ENCODE measurements around the gene PTPRC.

PTPRC gene

DNA sequence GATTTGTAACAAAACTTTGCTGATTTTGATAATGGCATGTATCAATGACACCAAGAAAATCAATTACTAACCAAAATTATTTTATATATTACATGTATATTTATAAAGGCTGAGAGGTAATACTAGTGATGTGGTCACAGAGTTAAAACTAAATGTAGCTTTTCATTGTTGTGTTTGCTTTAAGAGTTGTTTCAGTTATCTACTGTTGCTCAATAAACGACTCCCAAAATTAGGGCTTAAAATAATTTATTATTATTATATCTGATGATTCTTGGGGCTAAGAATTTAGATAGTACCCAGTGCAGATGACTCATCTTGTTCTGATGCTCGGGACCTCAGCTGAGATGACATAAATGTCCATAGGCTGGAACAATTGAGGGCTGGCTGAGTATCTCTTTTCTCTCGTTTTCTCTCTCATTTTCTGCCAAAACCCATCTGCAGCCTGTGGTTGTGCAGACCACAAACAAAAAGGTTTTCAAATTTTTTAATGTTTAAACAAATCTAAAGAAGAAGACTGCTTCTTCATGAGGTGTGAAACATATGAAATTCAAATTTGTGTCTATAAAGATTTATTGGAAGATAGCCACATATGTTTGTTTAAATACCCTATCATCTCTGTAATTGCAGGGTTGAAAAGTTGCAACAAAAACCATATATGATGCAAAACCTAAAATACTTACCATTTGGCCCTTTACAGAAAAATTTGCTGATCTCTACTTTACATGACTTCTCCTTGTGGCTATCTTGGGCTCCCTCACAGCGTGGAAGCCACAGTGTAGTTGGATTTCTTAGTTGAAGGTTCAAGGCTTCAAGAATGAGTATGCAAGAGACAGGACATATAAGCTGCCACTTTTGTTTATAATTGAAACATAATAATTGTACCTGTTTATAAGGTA is 14.8 kb upstream of the PTPRC start:
- Histone ChIP-seq H3K4me3 (ENCODE audit: insufficient read length, low read depth) (no peak overlapping the region), H3K36me3 (ENCODE audit: insufficient read depth, insufficient read length, low read length) (no peaks in the 10 kb centered on the region), H3K27me3 (ENCODE audit: insufficient read depth, insufficient read length) (no peaks in the 10 kb centered on the region), H3K9me3 (ENCODE audit: insufficient read depth, low read length) (no peaks in the 10 kb centered on the region), H3K9ac (ENCODE audit: insufficient read length, low read depth) (no peak overlapping the region), H3K4me1 (ENCODE audit: insufficient read depth, insufficient read length) (no peaks in the 10 kb centered on the region)
- TF ChIP-seq YY1 (IDR thresholded peaks at IDR 0.05; ENCODE audit: insufficient read depth, insufficient read length) = no peak
- TF ChIP-seq ZNF274 (IDR thresholded peaks at IDR 0.05; ENCODE audit: low read depth, low read length) = no peak
- TF ChIP-seq SUZ12 (IDR thresholded peaks at IDR 0.05; ENCODE audit: extremely low read depth, insufficient read depth, insufficient read length) = no peak
- no peak for DNase-seq (ENCODE audit: low read depth, low spot score)

DNA sequence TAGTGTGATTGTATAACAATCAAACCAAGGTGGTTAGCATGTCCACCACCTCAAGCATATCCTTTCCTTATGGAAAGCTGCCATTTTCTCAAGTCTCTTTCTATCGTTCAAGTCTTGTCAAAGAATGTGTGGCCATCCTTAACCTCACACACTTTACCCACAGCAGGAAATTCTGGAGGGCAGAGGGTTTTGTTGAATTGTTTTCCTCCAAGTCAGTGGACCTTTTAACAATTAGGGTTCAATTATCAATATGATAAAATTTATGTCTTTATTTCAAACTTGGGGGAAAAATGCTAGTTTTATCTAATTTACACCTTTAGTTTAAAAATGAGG is 14.2 kb upstream of the PTPRC start:
- H3K9me3 ChIP-seq (ENCODE audit: insufficient read depth, low read length) = no peaks in the 10 kb centered on the region
- no peak overlapping the region for H3K9ac ChIP-seq (ENCODE audit: insufficient read length, low read depth)
- H3K4me1 ChIP-seq (ENCODE audit: insufficient read depth, insufficient read length) = no peaks in the 10 kb centered on the region
- no peak overlapping the region for H3K4me3 ChIP-seq (ENCODE audit: insufficient read length, low read depth)
- no peaks in the 10 kb centered on the region for H3K27me3 ChIP-seq (ENCODE audit: insufficient read depth, insufficient read length)
- no peak for TF ChIP-seq YY1 (IDR thresholded peaks at IDR 0.05; ENCODE audit: insufficient read depth, insufficient read length)
- TF ChIP-seq SUZ12 (IDR thresholded peaks at IDR 0.05; ENCODE audit: extremely low read depth, insufficient read depth, insufficient read length) = no peak
- no peak for TF ChIP-seq ZNF274 (IDR thresholded peaks at IDR 0.05; ENCODE audit: low read depth, low read length)
- DNase-seq (ENCODE audit: low read depth, low spot score) = no peak
- no peaks in the 10 kb centered on the region for H3K36me3 ChIP-seq (ENCODE audit: insufficient read depth, insufficient read length, low read length)

DNA sequence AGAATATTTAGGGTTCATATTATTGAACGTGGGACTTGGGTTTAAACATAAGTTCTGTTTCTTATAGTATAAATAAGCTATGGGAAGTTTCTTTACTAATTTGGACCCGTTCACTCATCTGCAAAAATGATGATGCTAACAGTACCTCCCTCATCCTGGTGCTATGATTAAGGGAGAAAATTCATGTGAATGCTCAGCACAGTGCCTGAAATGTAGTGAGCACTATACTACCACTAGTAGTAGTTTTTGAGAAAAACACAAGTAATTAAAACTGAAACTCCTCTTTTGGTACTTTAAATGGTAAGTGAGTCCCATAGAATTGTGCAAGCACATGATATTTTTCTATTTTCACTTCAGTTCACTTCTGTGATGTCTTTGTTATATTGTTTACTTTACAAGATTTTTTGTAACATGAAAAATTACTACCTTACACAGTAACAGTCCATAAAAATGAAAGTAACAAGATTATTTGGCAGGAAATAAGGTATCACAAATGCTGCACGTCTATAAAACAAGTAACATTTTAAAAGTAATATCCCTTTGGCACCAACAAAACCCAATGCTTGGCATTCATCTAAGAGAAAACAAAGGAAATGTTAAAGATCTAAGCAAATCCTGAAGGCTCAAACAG is 11.3 kb upstream of the PTPRC start:
- no peaks in the 10 kb centered on the region for H3K4me1 ChIP-seq (ENCODE audit: insufficient read depth, insufficient read length)
- H3K9ac ChIP-seq (ENCODE audit: insufficient read length, low read depth) = no peak overlapping the region
- H3K27me3 ChIP-seq (ENCODE audit: insufficient read depth, insufficient read length) = no peaks in the 10 kb centered on the region
- no peak for TF ChIP-seq YY1 (IDR thresholded peaks at IDR 0.05; ENCODE audit: insufficient read depth, insufficient read length)
- TF ChIP-seq ZNF274 (IDR thresholded peaks at IDR 0.05; ENCODE audit: low read depth, low read length) = no peak
- TF ChIP-seq SUZ12 (IDR thresholded peaks at IDR 0.05; ENCODE audit: extremely low read depth, insufficient read depth, insufficient read length) = no peak
- no peaks in the 10 kb centered on the region for H3K36me3 ChIP-seq (ENCODE audit: insufficient read depth, insufficient read length, low read length)
- H3K4me3 ChIP-seq (ENCODE audit: insufficient read length, low read depth) = no peak overlapping the region
- no peak for DNase-seq (ENCODE audit: low read depth, low spot score)
- no peaks in the 10 kb centered on the region for H3K9me3 ChIP-seq (ENCODE audit: insufficient read depth, low read length)

DNA sequence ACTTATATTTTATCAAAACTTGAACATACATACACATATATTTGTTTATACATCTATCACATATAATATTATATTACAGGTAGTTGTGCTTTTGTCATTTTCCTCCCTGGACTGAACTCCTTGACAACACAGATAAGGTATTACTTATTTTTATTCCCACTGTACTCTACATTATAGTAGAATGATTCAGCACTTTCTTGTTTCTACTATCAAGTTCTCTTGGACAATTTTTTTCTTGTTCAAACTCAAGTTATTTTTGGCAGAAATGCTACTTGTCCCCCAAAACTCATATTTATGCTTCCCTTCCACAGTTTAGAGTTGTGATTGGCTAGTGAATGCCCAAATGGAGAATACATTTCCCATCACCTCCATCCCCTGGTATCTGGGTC is 10.8 kb upstream of the PTPRC start:
- no peak overlapping the region for H3K9ac ChIP-seq (ENCODE audit: insufficient read length, low read depth)
- H3K9me3 ChIP-seq (ENCODE audit: insufficient read depth, low read length) = no peaks in the 10 kb centered on the region
- H3K27me3 ChIP-seq (ENCODE audit: insufficient read depth, insufficient read length) = no peaks in the 10 kb centered on the region
- no peaks in the 10 kb centered on the region for H3K36me3 ChIP-seq (ENCODE audit: insufficient read depth, insufficient read length, low read length)
- DNase-seq (ENCODE audit: low read depth, low spot score) = no peak
- TF ChIP-seq ZNF274 (IDR thresholded peaks at IDR 0.05; ENCODE audit: low read depth, low read length) (no peak), SUZ12 (IDR thresholded peaks at IDR 0.05; ENCODE audit: extremely low read depth, insufficient read depth, insufficient read length) (no peak), YY1 (IDR thresholded peaks at IDR 0.05; ENCODE audit: insufficient read depth, insufficient read length) (no peak)
- no peak overlapping the region for H3K4me3 ChIP-seq (ENCODE audit: insufficient read length, low read depth)
- H3K4me1 ChIP-seq (ENCODE audit: insufficient read depth, insufficient read length) = no peaks in the 10 kb centered on the region

DNA sequence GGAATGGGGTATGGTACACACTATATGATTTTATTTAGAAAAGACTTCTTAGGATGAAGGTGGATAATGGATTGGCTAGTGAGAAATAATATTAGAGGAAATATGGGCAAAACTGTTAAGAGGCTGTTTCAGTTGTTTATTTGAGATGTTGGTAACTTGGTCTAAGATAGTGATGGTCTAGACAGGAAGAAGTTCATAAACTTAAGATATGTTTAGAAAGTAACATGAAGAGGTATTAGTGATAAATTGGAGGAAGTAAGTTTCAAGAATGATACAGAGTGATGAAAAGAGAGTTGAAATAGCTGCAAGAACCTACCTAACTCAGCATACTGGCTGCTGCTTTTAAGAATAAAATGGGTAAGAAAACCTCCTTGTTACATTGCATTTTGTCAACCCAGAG is 9.2 kb upstream of the PTPRC start:
- Histone ChIP-seq H3K36me3 (ENCODE audit: insufficient read depth, insufficient read length, low read length) (no peaks in the 10 kb centered on the region), H3K9me3 (ENCODE audit: insufficient read depth, low read length) (no peaks in the 10 kb centered on the region), H3K4me3 (ENCODE audit: insufficient read length, low read depth) (no peak overlapping the region), H3K27me3 (ENCODE audit: insufficient read depth, insufficient read length) (no peaks in the 10 kb centered on the region), H3K9ac (ENCODE audit: insufficient read length, low read depth) (no peak overlapping the region), H3K4me1 (ENCODE audit: insufficient read depth, insufficient read length) (no peaks in the 10 kb centered on the region)
- no peak for DNase-seq (ENCODE audit: low read depth, low spot score)
- TF ChIP-seq SUZ12 (IDR thresholded peaks at IDR 0.05; ENCODE audit: extremely low read depth, insufficient read depth, insufficient read length) (no peak), ZNF274 (IDR thresholded peaks at IDR 0.05; ENCODE audit: low read depth, low read length) (no peak), YY1 (IDR thresholded peaks at IDR 0.05; ENCODE audit: insufficient read depth, insufficient read length) (no peak)

DNA sequence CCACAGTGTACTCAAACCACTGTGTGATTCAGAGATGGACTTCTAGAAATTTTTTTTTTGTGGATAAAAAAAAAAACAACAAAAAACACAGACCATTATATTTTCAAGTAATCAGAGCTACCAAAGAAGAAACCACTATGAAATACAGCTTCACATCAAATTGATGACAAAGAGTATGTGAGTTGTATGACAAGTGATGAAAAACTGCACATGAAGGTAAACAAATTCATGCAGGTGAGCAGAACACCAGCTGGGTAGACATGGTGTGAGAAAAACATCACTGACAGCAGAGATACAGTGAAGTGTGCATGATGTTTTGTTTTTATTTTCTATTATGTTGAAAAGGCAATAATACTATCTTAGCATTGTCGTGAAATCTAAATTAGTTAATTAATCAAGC is 8.0 kb upstream of the PTPRC start:
- H3K4me1 ChIP-seq (ENCODE audit: insufficient read depth, insufficient read length) = no peaks in the 10 kb centered on the region
- no peak for TF ChIP-seq YY1 (IDR thresholded peaks at IDR 0.05; ENCODE audit: insufficient read depth, insufficient read length)
- no peak for TF ChIP-seq ZNF274 (IDR thresholded peaks at IDR 0.05; ENCODE audit: low read depth, low read length)
- no peak for TF ChIP-seq SUZ12 (IDR thresholded peaks at IDR 0.05; ENCODE audit: extremely low read depth, insufficient read depth, insufficient read length)
- H3K9me3 ChIP-seq (ENCODE audit: insufficient read depth, low read length) = no peaks in the 10 kb centered on the region

DNA sequence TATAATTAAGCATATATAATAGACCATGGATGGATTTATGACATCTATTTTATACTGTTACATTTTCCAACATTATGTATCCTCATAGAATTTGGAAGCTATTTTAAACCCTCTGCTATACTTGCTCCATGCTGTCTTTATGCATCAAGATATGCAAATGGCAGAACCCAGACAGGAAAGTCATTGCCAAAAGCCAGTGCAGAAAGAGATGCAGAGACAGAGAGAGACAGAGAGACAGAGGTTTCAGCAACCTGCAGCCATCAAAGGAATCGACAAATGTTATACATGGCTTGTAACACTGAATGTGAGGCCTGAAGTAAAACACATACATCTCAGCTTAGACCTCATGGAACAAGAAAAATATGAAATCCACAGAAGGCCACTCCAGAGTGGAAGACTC is 7.5 kb upstream of the PTPRC start:
- H3K9me3 ChIP-seq (ENCODE audit: insufficient read depth, low read length) = no peaks in the 10 kb centered on the region
- no peaks in the 10 kb centered on the region for H3K27me3 ChIP-seq (ENCODE audit: insufficient read depth, insufficient read length)
- no peak for DNase-seq (ENCODE audit: low read depth, low spot score)
- TF ChIP-seq SUZ12 (IDR thresholded peaks at IDR 0.05; ENCODE audit: extremely low read depth, insufficient read depth, insufficient read length) (no peak), YY1 (IDR thresholded peaks at IDR 0.05; ENCODE audit: insufficient read depth, insufficient read length) (no peak)
- H3K4me1 ChIP-seq (ENCODE audit: insufficient read depth, insufficient read length) = no peaks in the 10 kb centered on the region
- no peaks in the 10 kb centered on the region for H3K36me3 ChIP-seq (ENCODE audit: insufficient read depth, insufficient read length, low read length)
- no peak overlapping the region for H3K9ac ChIP-seq (ENCODE audit: insufficient read length, low read depth)
- H3K4me3 ChIP-seq (ENCODE audit: insufficient read length, low read depth) = no peak overlapping the region

More for the DNA sequence above, 8.0 kb upstream of the PTPRC start:
- H3K9ac ChIP-seq (ENCODE audit: insufficient read length, low read depth) = no peak overlapping the region
- H3K27me3 ChIP-seq (ENCODE audit: insufficient read depth, insufficient read length) = no peaks in the 10 kb centered on the region
- H3K36me3 ChIP-seq (ENCODE audit: insufficient read depth, insufficient read length, low read length) = no peaks in the 10 kb centered on the region
- DNase-seq (ENCODE audit: low read depth, low spot score) = no peak
- no peak overlapping the region for H3K4me3 ChIP-seq (ENCODE audit: insufficient read length, low read depth)
